Measurements from ENCODE around the gene FBLN2.

- TF ChIP-seq CTCF (IDR thresholded peaks at IDR 0.05; ENCODE audit: low read depth, low read length), result no peak
- TF ChIP-seq POLR2A (IDR thresholded peaks at IDR 0.05; ENCODE audit: extremely low read depth, insufficient read length), result no peak
Observed at GRCh38 chr3:13557417-13557816, 8.5 kb downstream of the FBLN2 start.
